Stimulated activated CD8-positive, alpha-beta memory T cell treated with anti-CD3 and anti-CD28 coated beads, Interleukin-2, amount 100 ng/mL, for 1 hour (primary cell): ENCODE measurements around the gene CHTF8.

ENCODE experiments used
- DNase-seq, 2 donors: peaks; one replicate each; pipeline ENCODE4 v3.0.0-alpha.2; 2020; ENCODE audit warnings: low read depth in 2 of 2

Gene CHTF8

GRCh38 chr16:69085032-69085695 lies 47.2 kb downstream of the CHTF8 start:
- DNase-seq, result no peak

- DNase-seq, result no peak
Measured at GRCh38 chr16:69084289-69084688, 48.1 kb downstream of the CHTF8 start.

GRCh38 chr16:69083306-69083941 lies 49.0 kb downstream of the CHTF8 start:
- no peak for DNase-seq

- DNase-seq, result no peak
Measured at GRCh38 chr16:69079697-69080096, 52.7 kb downstream of the CHTF8 start.

GRCh38 chr16:69078073-69078472 lies 54.3 kb downstream of the CHTF8 start:
- DNase-seq, result no peak

- DNase-seq, result no peak
Measured at GRCh38 chr16:69077251-69077650, 55.1 kb downstream of the CHTF8 start.

GRCh38 chr16:69073181-69073702 lies 59.1 kb downstream of the CHTF8 start:
- DNase-seq, result no peak

GRCh38 chr16:69072640-69072974 lies 59.8 kb downstream of the CHTF8 start:
- DNase-seq, result no peak

- no peak for DNase-seq
Measured at GRCh38 chr16:69071036-69071435, 61.4 kb downstream of the CHTF8 start.

GRCh38 chr16:69069504-69069903 lies 62.9 kb downstream of the CHTF8 start:
- no peak for DNase-seq
